Hematopoietic multipotent progenitor cell (in vitro differentiated cells): ENCODE results near the gene CLASP1. TPM values are rescaled to one million over a fixed set of nuclear protein-coding genes. Genes with fewer than 3 reads are reported as not detected.

Source experiments
- DNase-seq, 3 donors: peaks; one replicate each; pipeline ENCODE4 v3.0.0-alpha.2; 2011 to 2015; ENCODE audit warnings: low read depth in 2 of 3, low spot score in 2 of 3
- total RNA-seq: library from RNA; depleted of rRNA; stranded (reverse); fragments of >200 nt; gene quantifications from one replicate; pipeline ENCODE4 v1.2.3, GENCODE V29; 2012

CLASP1 gene
- total RNA-seq, 1 donor: 40.1 TPM

DNA sequence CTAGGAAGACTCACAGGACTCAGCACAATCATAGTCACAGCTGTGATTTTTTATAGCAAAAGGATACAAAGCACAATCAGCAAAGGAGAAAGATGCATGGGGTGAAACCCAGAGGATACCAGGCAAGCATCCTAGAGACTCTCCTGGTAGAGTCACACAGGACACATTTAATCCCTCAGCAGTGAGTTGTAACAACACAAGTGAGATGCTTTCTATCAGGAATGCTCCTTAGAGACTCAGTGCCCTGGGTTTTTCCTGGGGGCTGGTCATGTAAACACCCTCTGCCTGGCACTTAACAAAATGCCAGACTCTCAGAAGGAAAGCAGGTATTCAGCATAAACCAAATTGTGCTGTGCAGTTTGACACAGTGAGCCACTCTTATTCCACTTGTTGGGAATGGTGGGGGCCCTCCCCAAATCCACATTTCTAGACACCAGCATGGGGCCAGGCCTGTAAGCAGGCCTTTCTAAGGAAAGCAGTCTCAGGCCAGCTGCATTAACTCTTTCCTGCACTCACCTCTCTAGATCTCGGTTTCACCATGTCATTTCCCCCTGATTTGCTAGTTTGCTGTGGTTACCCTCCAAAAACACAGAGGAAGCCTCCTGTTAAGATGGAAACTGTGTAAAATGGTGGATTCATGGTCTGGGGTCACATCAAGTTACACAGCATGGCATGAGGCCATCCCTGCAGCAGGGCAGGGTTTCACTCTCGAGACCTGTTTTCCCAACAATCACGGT is 135.5 kb downstream of the CLASP1 start:
- DNase-seq: no peak

DNA sequence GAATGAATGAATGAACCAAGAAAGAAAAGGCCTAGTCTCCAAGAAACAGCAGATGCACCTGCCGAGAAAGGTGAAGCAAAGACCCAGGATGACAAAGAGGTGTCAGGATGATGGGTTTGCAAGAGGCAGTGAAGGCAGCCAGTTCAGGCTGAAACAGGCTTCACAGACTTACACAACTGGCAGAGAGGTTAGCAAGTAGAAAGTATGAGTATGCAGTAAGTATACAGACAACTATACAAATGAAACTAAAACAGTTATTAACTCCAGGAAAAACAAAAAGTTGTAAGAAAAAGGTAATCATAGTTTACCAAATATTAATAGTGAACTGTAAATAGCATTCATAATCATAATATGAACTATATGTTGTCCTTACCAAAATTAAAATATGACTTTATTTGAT is 138.4 kb downstream of the CLASP1 start:
- no peak for DNase-seq

DNA sequence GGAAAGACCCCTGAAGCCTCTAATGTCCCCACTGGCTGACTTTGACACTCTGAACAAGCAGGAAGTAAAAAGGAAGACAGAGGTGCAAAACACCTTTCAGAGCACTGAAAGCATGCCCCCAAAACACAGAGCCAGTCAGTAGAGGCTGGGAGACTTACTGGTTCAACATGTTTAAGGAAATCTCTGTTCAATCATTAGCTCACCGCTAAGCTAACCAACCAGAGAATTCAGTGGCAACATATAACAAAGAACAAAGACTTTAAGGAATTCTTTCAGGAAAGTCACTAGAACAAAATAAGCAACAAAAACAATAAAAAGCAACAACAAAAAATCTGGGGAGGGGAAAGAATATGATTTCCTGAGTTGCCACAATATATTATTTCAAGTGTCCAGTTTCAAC is 142.6 kb downstream of the CLASP1 start:
- DNase-seq: no peak

DNA sequence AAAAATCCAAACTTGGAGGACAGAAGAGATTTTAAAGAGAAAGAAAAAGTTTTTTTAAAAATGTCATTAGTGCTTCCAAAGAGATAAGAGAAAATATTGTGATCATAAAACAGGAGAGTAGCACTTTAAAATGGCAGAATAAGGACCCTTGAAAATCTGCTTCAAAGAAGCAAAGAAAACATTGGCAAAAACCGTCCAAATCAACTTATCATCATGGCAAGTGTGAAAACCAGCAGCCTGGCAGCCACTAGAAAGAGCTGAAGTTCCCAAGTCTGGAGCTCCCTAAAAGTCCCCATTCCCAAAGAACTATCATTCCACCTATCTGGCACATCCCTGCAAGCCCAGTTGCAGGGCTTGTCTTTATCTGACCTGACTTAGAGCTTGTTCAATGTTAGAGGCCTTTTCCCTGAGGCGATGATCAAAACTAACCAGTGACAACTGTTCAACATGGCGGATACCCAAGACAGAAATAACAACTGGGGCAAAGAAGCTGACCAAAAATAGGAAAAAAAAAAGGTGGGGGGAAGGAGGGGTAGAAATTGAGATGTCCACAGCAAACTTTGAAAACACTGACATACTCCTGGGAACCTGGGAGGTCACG is 143.2 kb downstream of the CLASP1 start:
- DNase-seq: no peak

DNA sequence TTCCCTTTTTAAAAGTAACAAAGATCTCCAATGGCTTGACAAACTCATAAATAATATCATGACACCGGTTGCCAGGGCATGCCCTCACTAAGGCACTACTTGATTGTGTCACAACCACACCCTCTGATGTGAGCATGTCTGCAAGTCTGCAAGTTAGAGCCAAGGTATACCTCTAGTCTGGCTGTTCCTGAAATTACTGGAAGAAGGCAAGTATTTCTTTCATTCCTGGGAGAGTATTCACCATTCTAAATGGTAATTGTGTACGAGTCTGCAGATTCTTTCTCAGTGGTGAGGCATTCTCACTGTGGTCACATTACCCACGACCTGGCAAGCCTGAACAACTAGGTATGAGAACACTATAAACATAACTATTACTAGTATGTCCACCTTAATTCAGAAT is 144.3 kb downstream of the CLASP1 start:
- no peak for DNase-seq

DNA sequence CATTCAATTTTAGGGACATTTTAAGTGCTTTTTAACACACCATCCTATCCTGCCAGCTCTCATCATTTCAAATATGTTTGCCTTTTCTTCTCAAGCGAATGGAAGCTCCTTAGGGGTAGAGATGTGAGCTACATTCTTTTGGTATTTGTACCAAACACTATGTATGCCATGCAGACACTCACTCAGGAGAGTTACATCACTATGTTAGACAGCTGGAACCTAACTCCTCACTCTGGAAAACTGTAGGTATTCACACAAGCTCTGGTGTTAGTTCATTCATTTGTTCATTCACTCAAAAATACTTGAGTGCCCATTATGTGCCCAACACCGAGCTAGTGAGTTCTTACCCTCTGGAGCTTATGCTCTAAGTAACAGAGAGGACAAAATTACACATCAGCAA is 144.9 kb downstream of the CLASP1 start:
- DNase-seq: no peak

DNA sequence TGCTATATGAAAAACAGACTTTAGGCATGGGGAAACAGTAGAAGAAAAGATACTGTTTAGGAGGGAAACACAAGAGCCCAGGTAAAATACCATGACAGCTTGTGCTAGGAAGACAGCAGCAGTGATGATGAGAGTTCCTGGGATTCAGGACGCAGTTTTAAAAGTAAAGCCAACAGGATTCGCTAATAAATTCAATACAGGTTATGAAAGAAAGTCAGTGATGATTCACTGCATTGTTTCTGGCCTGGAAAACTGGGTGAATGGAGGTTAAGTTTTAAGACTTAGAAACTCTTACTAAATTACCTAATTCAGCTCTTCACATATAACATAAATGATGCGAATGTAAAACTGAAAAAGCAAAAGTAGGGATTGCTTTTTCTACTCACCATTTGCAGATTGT is 146.5 kb downstream of the CLASP1 start:
- no peak for DNase-seq

DNA sequence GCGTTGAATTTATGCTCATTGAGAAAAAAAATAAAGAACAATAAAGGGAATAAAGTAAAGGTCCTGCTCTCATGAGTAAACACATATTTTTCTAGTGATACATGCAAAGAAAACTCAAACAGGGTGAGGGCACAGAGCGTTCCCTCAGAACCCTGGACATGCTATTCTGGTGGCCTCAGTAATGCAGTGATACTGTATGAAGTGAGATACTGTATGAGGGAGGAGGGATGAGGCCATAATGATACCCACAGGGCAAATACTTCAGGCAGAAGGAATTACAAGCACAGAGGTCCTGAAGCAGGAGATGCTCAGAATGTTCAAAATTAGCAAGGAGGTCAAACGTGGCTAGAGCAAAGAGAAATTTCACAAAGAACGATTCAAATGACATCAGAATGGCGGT is 147.0 kb downstream of the CLASP1 start:
- DNase-seq: no peak

DNA sequence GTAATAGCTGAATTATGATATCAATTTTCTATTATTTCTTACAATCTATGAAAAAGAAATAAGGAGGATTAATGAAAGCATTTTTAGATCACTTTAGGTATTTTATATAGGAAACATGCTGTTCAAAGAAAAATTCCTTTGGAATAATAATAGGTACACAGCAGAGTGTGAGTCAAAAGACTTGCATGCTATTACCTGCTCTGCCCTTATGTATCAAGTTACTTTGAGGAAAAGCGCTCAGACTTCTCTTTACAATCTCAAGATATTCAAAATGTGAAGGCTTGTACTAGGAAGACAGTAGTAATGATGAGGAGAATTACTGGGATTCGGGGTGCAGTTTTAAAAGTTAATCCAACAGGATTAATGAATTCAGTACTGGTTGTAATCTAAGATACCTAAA is 147.7 kb downstream of the CLASP1 start:
- no peak for DNase-seq

DNA sequence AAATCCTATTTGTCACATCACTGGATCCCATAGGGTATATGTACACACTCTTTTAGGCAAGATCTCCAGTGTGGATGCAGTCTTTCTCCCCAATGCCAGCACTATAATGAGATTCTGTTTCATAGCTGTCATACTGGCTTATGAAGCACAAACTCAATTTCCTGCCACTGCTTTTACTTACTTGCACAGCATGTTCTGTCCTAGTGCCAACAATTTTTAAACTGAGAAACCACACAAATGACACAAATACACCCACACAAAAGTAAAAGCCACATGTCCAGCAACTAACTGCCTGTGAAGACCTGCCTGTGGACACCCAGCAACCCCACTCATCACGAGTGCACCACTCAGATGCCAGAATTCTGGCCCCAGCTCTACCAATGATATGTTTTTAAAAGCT is 148.2 kb downstream of the CLASP1 start:
- DNase-seq: no peak

DNA sequence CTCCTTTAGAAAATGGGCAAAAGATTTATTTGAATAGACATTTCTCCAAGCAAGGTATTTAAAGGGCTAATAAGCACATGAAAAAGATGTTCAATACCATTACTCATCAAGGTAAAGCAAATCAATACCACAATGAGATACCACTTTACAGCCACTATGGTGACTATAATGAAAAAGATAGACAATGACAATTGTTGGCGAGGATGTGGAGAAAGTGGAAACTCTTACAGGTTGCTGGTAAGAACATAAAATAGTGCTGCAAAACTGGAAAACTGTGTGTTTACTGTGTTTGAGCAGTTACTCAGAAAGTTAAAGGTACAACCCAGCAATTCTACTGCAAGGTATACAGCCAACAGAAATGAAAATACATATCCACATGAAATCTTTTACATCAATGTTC is 150.5 kb downstream of the CLASP1 start:
- DNase-seq: no peak

DNA sequence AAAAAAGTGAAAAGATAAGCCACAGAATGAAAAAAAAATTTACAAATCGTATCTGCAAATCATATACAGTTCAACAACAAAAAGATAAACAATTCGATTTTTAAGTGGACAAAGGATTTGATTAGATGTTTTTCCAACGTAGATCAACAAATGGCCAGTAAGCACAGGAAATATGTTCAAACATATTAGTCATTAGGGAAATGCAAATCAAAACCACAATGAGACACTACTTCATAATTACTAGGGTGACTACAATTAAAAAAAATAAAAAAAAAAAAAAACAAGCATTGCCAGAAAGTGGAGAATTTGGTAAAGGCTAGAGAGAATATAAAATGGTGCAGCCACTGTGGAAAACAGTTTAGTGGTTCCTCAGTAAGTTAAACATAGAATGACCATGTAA is 156.9 kb downstream of the CLASP1 start:
- DNase-seq: no peak

DNA sequence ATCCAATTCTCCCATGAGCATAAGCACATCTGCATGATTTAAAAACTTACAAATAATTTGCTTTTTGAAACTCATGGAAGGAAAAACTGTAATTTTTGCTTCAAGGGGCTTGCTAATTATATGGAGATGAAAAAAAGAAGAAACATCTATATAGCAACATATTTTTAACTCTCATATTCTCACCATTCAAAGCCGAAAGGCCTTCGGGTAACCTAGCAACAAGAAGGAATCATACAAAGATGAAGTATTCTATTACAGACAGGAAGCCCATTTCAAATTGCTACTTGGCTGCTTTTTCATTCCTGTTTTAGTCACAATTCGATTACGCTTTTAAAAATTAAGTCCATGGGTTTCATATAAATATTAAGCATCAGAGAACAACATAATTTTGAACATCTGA is 157.7 kb downstream of the CLASP1 start:
- no peak for DNase-seq

DNA sequence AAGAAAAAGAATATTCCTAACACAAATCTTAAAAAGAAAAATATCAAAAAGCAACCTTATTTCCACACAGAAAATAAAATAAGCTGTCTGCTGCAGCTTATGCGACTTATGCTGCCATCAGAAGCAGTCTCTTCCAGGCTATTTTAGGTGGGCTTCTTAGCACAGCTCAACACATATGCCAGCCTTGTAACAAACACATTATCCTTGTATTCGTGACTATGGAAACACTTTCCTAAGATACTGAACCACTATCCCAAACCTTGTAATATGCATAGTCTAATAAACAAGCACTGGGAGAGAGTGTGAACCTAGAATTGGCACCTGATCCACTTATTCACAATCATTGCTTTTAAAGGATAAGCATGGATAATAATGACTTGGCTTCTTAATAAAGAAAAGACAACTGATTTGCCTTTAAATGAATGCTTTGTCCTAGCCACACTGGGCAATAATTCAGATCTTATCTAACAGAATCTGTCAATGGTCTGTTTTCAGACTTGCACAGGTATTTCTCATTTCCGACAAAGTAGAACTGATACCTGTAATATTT is 158.6 kb downstream of the CLASP1 start:
- no peak for DNase-seq

DNA sequence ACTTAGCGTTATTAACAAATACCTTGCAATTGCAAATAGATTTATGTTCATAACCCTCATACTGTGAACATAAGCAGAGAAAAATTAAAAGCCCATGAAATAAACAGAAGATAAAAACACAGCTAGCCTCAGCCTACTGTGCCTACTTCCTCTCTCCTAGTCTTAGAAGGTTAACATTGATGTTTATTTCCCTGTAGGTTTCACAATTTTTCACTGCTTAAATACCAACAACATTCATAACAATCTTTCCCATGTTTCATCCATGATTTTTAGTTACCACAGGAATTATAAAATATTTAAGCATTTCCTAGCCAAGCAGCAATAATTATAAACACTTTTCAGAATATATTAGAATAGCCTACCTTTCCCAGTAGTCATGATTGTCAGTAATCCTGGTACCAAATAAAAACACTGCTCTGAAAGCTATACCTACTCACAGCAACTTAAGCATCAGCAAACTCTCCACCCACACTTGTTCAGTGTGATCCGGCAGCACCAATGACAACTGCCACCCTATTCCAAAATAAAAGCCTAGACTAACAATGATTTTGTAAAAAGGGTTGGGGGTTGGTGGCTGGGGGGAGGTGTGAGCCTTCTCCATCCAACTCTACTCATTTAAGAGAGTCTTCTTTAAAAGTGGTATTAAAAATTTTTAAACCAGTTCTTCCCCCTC is 159.2 kb downstream of the CLASP1 start:
- DNase-seq: no peak

DNA sequence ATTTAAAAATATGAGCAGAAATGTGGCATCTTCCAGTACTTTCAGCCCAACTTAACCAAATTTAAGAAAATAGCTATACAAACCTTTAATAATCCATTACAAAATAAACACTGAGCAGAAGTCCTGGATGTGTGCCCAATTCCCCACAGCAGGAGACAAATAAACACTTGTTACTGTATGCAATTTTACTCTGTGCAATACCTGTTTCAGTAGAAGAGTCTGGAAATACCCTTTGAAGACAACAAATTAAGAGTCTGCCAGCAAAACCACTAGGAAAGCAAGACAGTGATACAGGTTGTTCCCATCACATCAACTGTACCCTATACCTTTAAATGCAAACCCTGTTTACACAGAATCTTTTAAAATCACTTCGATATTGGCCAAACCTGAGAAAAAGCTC is 160.0 kb downstream of the CLASP1 start:
- no peak for DNase-seq

DNA sequence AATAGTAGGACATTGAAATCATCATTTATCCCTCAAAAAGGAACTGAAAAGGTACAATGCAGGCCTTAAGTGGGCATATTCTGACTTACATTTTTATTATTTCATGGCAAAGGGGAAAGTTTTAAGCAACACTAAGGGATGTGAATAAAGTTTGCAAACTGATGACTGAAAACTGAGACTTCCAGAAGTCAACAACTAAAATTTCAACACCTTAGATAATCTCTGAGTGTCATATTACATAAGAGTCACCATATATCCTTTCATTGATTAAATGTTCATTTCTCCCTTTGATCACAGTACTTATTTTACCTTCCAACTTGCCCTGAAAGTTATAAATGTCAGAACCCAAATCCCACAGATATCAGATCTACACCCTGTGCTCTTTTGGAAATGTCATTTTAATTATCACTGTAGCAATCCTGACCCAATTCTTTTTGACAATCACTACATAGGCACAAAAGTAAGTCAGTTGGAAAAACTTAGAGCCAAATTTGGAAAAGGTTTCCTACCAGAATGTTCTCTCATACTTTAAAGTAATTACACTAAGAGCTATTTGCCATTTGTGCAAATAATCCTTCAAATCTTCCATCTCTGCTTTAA is 163.0 kb downstream of the CLASP1 start:
- no peak for DNase-seq

DNA sequence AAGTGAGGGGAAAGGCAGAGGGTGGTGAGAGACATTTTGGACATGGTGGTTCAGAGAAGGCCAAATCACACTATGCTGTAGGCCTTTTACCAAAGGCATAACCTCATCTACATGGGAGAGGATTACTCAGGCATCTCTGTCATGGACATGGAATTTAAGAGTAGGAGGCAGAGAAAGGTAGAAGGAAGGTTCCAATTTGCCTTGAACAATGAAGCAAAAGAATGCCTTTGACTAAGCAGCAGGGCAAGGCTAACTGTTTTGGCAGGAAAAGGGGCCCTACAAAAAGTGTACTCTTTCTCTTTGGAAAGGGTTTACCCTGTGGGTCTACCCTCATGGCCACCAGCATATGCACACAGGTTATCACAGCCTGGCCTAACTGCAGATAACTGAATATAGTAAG is 164.2 kb downstream of the CLASP1 start:
- no peak for DNase-seq

DNA sequence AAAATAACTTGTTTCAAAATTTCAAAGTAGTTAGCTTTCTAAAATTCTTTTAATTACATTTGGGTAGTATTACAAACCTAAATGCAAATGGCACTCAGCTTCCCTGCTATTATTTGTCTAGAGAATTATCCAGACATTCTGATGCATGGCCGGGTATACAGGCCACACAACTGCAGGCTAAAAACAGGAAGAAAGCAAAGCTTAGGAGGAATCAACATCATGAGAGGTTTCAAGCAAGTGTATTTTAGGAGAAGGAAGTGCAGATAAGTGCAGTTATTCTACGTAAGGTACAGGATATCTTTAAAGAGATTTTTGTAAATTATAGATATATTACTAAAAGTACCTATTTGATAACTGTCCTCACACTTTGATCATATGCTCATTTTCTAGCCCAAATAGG is 165.4 kb downstream of the CLASP1 start:
- DNase-seq: no peak

DNA sequence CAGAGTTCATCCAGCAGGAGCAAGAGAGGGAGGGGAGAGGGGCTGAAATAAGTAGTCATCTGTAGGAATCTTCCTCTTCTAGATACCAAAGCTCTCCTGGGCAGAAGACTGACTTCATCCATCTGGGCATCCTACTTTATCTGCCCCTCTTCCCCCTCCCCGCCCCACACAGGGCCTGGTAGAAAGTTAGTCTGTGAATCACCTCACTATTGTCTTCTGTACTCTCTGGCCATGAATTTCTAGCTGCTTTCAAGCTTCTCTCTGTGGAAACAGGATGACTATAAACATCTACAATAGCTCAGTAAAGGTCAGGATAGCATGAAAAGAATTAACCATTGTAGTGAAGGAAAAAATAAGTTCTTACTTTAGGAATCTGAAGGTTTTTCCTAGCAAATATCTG is 166.2 kb downstream of the CLASP1 start:
- DNase-seq: no peak

DNA sequence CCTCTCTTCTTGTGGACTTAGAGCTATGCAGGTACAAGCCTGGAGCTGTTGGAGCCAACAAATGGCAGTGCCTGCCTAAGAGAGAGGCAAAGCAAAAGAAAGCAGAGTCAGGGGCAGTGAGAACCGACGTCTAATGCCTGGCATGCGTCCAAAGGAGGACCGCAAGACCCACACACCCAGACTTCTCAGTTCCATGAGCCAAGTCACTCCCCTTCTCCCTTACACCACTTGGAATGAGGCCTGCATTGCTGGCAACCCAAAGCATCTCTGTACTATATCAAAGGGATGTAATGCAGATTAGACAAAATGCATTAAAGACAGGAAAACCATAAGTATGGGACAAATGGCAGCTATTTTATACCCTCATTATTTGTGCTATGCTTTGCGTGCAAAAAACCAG is 168.4 kb downstream of the CLASP1 start:
- peak in 1 of 3 donors; percentile 44 for DNase-seq
